H1 (cell line): ENCODE results near the gene AOAH. TPM values are rescaled to one million over a fixed set of nuclear protein-coding genes. Genes with fewer than 3 reads are reported as not detected.

Source experiments
- CTCF ChIA-PET: fragments of 300-600 bp; sonication (Branson Sonifier 250); formaldehyde crosslinking; loops from one replicate; lab custom pipeline; 2021; ENCODE audit not compliant: partially characterized antibody; lab: Charles Lee
- POLR2A ChIA-PET: fragments of 300-600 bp; sonication (Branson Sonifier 250); formaldehyde crosslinking; loops from one replicate; lab custom pipeline; 2021; ENCODE audit warnings: inconsistent platforms; ENCODE audit not compliant: partially characterized antibody; lab: Charles Lee
- DNase-seq, 2 experiments: peaks; one replicate each; pipeline versions ENCODE4 v3.0.0 to v3.0.0-alpha.2; 2010 to 2022; ENCODE audit warnings: low spot score in 2 of 2, low read depth in 1 of 2, mixed read lengths in 1 of 2
- FAIRE-seq: peaks from 2 replicates; lab custom pipeline; 2011; peaks lifted over from hg19 to GRCh38; lab: Jason Lieb, UNC
- H2AFZ ChIP-seq: 2 replicates; pipeline ENCODE4 v1.8.1; 2012; ENCODE audit warnings: low read length, inconsistent platforms
- H2AK5ac ChIP-seq: 2 replicates; pipeline ENCODE4 v1.6.1; 2013; ENCODE audit warnings: low read depth, low read length
- H2BK120ac ChIP-seq: replicated peaks from 2 replicates; pipeline ENCODE3; 2013; ENCODE audit warnings: low read depth, low read length, inconsistent platforms
- H2BK12ac ChIP-seq: 2 replicates; pipeline ENCODE4 v1.6.1; 2013; ENCODE audit warnings: low read depth, low read length
- H2BK15ac ChIP-seq: 2 replicates; pipeline ENCODE4 v1.6.1; 2013; ENCODE audit warnings: low read length
- H2BK20ac ChIP-seq: 2 replicates; pipeline ENCODE4 v1.6.1; 2013; ENCODE audit warnings: low read length
- H2BK5ac ChIP-seq: 2 replicates; pipeline ENCODE4 v1.6.1; 2013; ENCODE audit warnings: low read depth, low read length
- H3K14ac ChIP-seq: 2 replicates; pipeline ENCODE4 v1.6.1; 2013; ENCODE audit warnings: inconsistent platforms; ENCODE audit not compliant: insufficient read length
- H3K18ac ChIP-seq: 2 replicates; pipeline ENCODE4 v1.6.1; 2013; ENCODE audit warnings: low read length; ENCODE audit errors: extremely low read depth
- H3K23ac ChIP-seq: 2 replicates; pipeline ENCODE4 v1.6.1; 2013; ENCODE audit warnings: inconsistent platforms; ENCODE audit not compliant: insufficient read length
- H3K23me2 ChIP-seq: 2 replicates; pipeline ENCODE4 v1.6.1; 2013; ENCODE audit warnings: low read depth, low read length
- H3K27ac ChIP-seq: 2 replicates; pipeline ENCODE4 v1.6.1; 2011; ENCODE audit warnings: low read depth, low read length, inconsistent platforms
- H3K27me3 ChIP-seq, 4 experiments: replicated peaks in 1 of 4; 1 replicate in 1 of 4; 2 replicates in 3 of 4; pipeline versions ENCODE4 v1.6.1 to v1.8.1; 2011 to 2013; ENCODE audit warnings: low read length in 3 of 4, mild to moderate bottlenecking in 3 of 4, inconsistent platforms in 2 of 4, mixed read lengths in 2 of 4, moderate library complexity in 1 of 4; ENCODE audit not compliant: control insufficient read depth in 3 of 4, insufficient read depth in 3 of 4; ENCODE audit errors: extremely low read depth in 1 of 4
- H3K36me3 ChIP-seq, 4 experiments: 2 replicates each; pipeline versions ENCODE4 v1.6.1 to v1.8.1; 2011 to 2013; ENCODE audit warnings: mild to moderate bottlenecking in 4 of 4, low read length in 3 of 4, moderate library complexity in 2 of 4, control low read depth in 1 of 4, inconsistent platforms in 1 of 4; ENCODE audit not compliant: insufficient read depth in 4 of 4, control insufficient read depth in 2 of 4
- H3K4ac ChIP-seq: replicated peaks from 2 replicates; pipeline ENCODE3; 2013; ENCODE audit warnings: low read length, low read depth, mixed read lengths, inconsistent platforms; ENCODE audit not compliant: insufficient read length
- H3K4me1 ChIP-seq, 4 experiments: replicated peaks in 1 of 4; 1 replicate in 1 of 4; 2 replicates in 3 of 4; pipeline versions ENCODE4 v1.6.1 to v1.8.1; 2011 to 2013; ENCODE audit warnings: low read length in 3 of 4, inconsistent platforms in 2 of 4, mixed read lengths in 1 of 4; ENCODE audit not compliant: insufficient read depth in 4 of 4, control insufficient read depth in 3 of 4
- H3K4me2 ChIP-seq, 2 experiments: 2 replicates each; pipeline versions ENCODE4 v1.6.1 to v1.8.1; 2011 to 2013; ENCODE audit warnings: low read depth in 2 of 2, low read length in 2 of 2, control low read depth in 1 of 2, inconsistent platforms in 1 of 2, mild to moderate bottlenecking in 1 of 2; ENCODE audit not compliant: insufficient read depth in 1 of 2
- H3K4me3 ChIP-seq, 4 experiments: fragments of 200-600, 300-600 bp in 1 of 4; sonication (generic), shearing (Covaris generic), sonication (Bioruptor Twin) in 1 of 4; 2 replicates each; pipeline versions ENCODE4 v1.5.1 to v1.8.1; 2011 to 2016; ENCODE audit warnings: low read length in 4 of 4, low read depth in 3 of 4, control low read depth in 2 of 4, inconsistent platforms in 2 of 4, mild to moderate bottlenecking in 2 of 4, mixed read lengths in 1 of 4, moderate library complexity in 1 of 4; ENCODE audit not compliant: insufficient read depth in 2 of 4; ENCODE audit errors: extremely low read depth in 1 of 4
- H3K56ac ChIP-seq: replicated peaks from 2 replicates; pipeline ENCODE3; 2013; ENCODE audit warnings: low read depth, mild to moderate bottlenecking, mixed read lengths, low read length, inconsistent platforms; ENCODE audit not compliant: insufficient read length
- H3K79me1 ChIP-seq: 2 replicates; pipeline ENCODE4 v1.6.1; 2013; ENCODE audit warnings: low read depth, low read length, control low read depth
- H3K79me2 ChIP-seq, 2 experiments: 2 replicates each; pipeline versions ENCODE4 v1.6.1 to v1.8.1; 2012 to 2013; ENCODE audit warnings: low read length in 2 of 2, mild to moderate bottlenecking in 2 of 2, inconsistent platforms in 1 of 2; ENCODE audit not compliant: insufficient read depth in 2 of 2, control insufficient read depth in 1 of 2
- H3K9ac ChIP-seq, 4 experiments: replicated peaks in 1 of 4; 1 replicate in 1 of 4; 2 replicates in 3 of 4; pipeline versions ENCODE4 v1.6.1 to v1.8.1; 2011 to 2013; ENCODE audit warnings: low read depth in 3 of 4, low read length in 3 of 4, control low read depth in 2 of 4, mild to moderate bottlenecking in 2 of 4, moderate library complexity in 2 of 4, inconsistent platforms in 1 of 4; ENCODE audit errors: extremely low read depth in 1 of 4
- H3K9me3 ChIP-seq, 2 experiments: 2 replicates each; pipeline versions ENCODE4 v1.6.1 to v1.8.1; 2012 to 2013; ENCODE audit warnings: mild to moderate bottlenecking in 2 of 2, moderate library complexity in 2 of 2, control low read depth in 1 of 2, inconsistent platforms in 1 of 2, low read depth in 1 of 2, low read length in 1 of 2, mixed read lengths in 1 of 2; ENCODE audit not compliant: insufficient read depth in 2 of 2
- H4K20me1 ChIP-seq, 2 experiments: replicated peaks in 1 of 2; 2 replicates each; pipeline versions ENCODE3 to v1.8.1; 2011 to 2013; ENCODE audit warnings: inconsistent platforms in 2 of 2, low read length in 2 of 2, mild to moderate bottlenecking in 1 of 2; ENCODE audit not compliant: insufficient read depth in 2 of 2, control insufficient read depth in 1 of 2
- H4K5ac ChIP-seq: 2 replicates; pipeline ENCODE4 v1.6.1; 2013; ENCODE audit warnings: low read length, low read depth, mixed read lengths, inconsistent platforms; ENCODE audit not compliant: insufficient read length
- H4K8ac ChIP-seq: 2 replicates; pipeline ENCODE4 v1.8.0; 2013; ENCODE audit warnings: mild to moderate bottlenecking, moderate library complexity, low read length, inconsistent platforms; ENCODE audit not compliant: insufficient read depth; ENCODE audit errors: extremely low read depth
- H4K91ac ChIP-seq: replicated peaks from 2 replicates; pipeline ENCODE3; 2013; ENCODE audit warnings: low read length, mixed read lengths, inconsistent platforms; ENCODE audit not compliant: insufficient read length
- BACH1 ChIP-seq: IDR thresholded peaks from 2 replicates; pipeline ENCODE4 v1.6.1; 2012; ENCODE audit warnings: low read length, improper control_type of control experiment
- SIRT6 ChIP-seq: IDR thresholded peaks from one replicate; pipeline ENCODE4 v1.7.1; 2012; ENCODE audit warnings: low read length, inconsistent platforms
- SP2 ChIP-seq: IDR thresholded peaks from 2 replicates; pipeline ENCODE4 v1.6.1; 2012; ENCODE audit warnings: mild to moderate bottlenecking, low read length, inconsistent platforms
- ZNF274 ChIP-seq: IDR thresholded peaks from 2 replicates; pipeline ENCODE4 v1.7.0; 2012; ENCODE audit warnings: low read length, borderline replicate concordance; ENCODE audit errors: extremely low read depth
- WGBS, 2 experiments: shearing (Covaris generic) in 1 of 2; methylation state at CpG; one replicate each; pipeline versions ENCODE4 v1.1.6 to v1.1.7; 2013 to 2015; ENCODE audit warnings: low lambda C conversion rate in 2 of 2, mixed read lengths in 2 of 2, inconsistent platforms in 1 of 2, low coverage in 1 of 2, missing lambda C conversion rate in 1 of 2; ENCODE audit not compliant: insufficient replicate concordance in 2 of 2, insufficient coverage in 1 of 2, insufficient read length in 1 of 2; ENCODE audit errors: extremely low coverage in 1 of 2, missing lambda C conversion rate in 1 of 2; 5-methylcytosine and 5-hydroxymethylcytosine counted together
- polyA plus RNA-seq, 7 experiments: library from polyadenylated mRNA; depleted of rRNA in 3 of 7; stranded (reverse) in 5 of 7; unstranded in 2 of 7; fragments of >200 nt in 5 of 7; fragments of 200-250 nt in 2 of 7; gene quantifications; 1 replicate in 5 of 7; 2 replicates in 1 of 7; 4 replicates in 1 of 7; pipeline versions ENCODE4 v1.2.1 to v1.2.3, GENCODE V29; 2011 to 2013; ENCODE audit warnings: missing spikeins in 2 of 7, mixed read lengths in 2 of 7
- total RNA-seq: library from RNA; stranded (reverse); fragmentation: NEBNext Ultra II Directional; extraction: Animal tissue kit (Norgen Biotek cat#: 25700); gene quantifications from 2 replicates; pipeline ENCODE4 v1.2.1, GENCODE V29; 2021
- TF ChIP-seq, protein P1 (sequence below): IDR thresholded peaks from 2 replicates; pipeline ENCODE4 v1.6.1; 2011; ENCODE audit warnings: low read length, improper control_type of control experiment

AOAH gene
- total and polyA plus RNA-seq, 2 of the 8 experiments (the other 6 are each of a cell fraction or from before 2014, with no cell fraction given): 0.08 TPM; not detected in 1

DNA sequence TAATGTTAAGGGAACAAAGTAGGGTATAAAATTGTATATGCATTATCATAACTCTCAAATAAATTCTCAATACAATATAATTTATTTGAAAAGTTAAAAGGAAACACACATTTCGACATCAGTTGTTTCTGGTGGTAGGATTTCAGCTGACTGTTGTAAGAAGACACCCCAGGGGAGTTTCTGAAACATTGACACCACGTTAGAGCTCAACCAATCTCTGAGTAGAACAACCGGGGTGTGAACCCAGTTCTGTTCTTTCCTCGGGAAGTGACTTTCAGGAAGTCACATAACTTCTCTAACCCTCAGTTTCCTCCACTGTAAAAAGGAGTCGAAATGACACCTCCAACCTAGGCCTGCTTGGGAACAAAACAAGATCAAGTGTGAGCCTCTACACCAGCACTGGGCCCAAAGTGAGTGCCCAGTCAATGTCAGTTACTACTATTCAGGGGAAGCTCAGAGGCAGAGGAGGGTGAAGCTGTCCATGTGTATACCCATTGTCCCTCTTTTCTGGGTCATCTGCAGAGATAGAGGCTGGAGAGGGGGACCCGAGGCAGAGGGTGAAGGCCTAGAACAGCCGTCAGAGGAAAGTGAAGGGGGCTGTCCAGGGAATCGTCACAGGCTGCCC lies 67.1 kb downstream of the AOAH start:
- no peak overlapping the region for H4K5ac ChIP-seq
- H4K20me1 ChIP-seq: no peaks in the 10 kb centered on the region
- peak overlapping the region; percentile 71; the same call in 1 of the 2 replicates for H2BK12ac ChIP-seq
- no peak overlapping the region for H2BK15ac ChIP-seq
- no peaks in the 10 kb centered on the region for H3K79me1 ChIP-seq
- ChIA-PET CTCF (interaction anchor here (0.7 to 4.3 kb wide), 11 partner anchors 8 to 196 kb away, joined by 3 to 30 read pairs (median 5); no protein-coding TSS in a partner anchor), POLR2A (interaction anchor here (2.0 kb wide), 1 partner anchor 7 kb away, joined by 4 read pairs; no protein-coding TSS in a partner anchor)
- DNase-seq (no peak), FAIRE-seq (no peak)
- H3K4me1 ChIP-seq: peaks cover 8 to 37% (median 35%) of the 10 kb centered on the region in 4 experiments
- no peaks in the 10 kb centered on the region for H3K36me3 ChIP-seq
- 78% methylated on average over 8 of the region's 8 CpGs; no CpG with 5 or more reads in 1 of the 2 experiments for WGBS, 2 experiments
- H2BK20ac ChIP-seq: peak overlapping the region; percentile 40; the same call in 1 of the 2 replicates
- H3K4me2 ChIP-seq: no peak overlapping the region
- peak overlapping the region; percentile 24 for H3K4ac ChIP-seq
- H3K23ac ChIP-seq: no peak overlapping the region
- no peaks in the 10 kb centered on the region for H3K79me2 ChIP-seq
- no peak overlapping the region for H4K91ac ChIP-seq
- TF ChIP-seq BACH1 (no peak), SIRT6 (no peak), ZNF274 (no peak), SP2 (no peak)
- TF ChIP-seq, protein P1, sequence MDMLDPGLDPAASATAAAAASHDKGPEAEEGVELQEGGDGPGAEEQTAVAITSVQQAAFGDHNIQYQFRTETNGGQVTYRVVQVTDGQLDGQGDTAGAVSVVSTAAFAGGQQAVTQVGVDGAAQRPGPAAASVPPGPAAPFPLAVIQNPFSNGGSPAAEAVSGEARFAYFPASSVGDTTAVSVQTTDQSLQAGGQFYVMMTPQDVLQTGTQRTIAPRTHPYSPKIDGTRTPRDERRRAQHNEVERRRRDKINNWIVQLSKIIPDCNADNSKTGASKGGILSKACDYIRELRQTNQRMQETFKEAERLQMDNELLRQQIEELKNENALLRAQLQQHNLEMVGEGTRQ: no peak
- no peak overlapping the region for H3K56ac ChIP-seq
- no peak overlapping the region for H3K4me3 ChIP-seq
- H4K8ac ChIP-seq: no peak overlapping the region; the same call in 1 of the 2 replicates
- H2BK5ac ChIP-seq: no peak overlapping the region; the same call in 1 of the 2 replicates
- no peak overlapping the region for H3K14ac ChIP-seq
- H2AFZ ChIP-seq: peak overlapping the region; percentile 18; the same call in 1 of the 2 replicates
- no peak overlapping the region for H3K9ac ChIP-seq
- H2AK5ac ChIP-seq: no peak overlapping the region
- H3K23me2 ChIP-seq: no peaks in the 10 kb centered on the region
- H3K18ac ChIP-seq: peak overlapping the region; percentile 54; the same call in 1 of the 2 replicates
- no peaks in the 10 kb centered on the region for H3K27me3 ChIP-seq
- H3K27ac ChIP-seq: no peak overlapping the region
- no peaks in the 10 kb centered on the region for H3K9me3 ChIP-seq
- peak overlapping the region; percentile 16 for H2BK120ac ChIP-seq
